NB4 (cell line): ENCODE measurements around the gene GRB10.

Experiments used
- CTCF ChIP-seq: IDR thresholded peaks from one replicate; pipeline ENCODE4 v1.5.1; 2012; ENCODE audit warnings: low read depth, low read length
- MYC ChIP-seq: IDR thresholded peaks from 2 replicates; pipeline ENCODE4 v1.6.1; 2011; ENCODE audit warnings: low read depth, low read length
- POLR2A ChIP-seq: IDR thresholded peaks from 2 replicates; pipeline ENCODE4 v1.6.1; 2011; ENCODE audit warnings: mild to moderate bottlenecking; ENCODE audit not compliant: insufficient read length; ENCODE audit errors: extremely low read depth

DNA sequence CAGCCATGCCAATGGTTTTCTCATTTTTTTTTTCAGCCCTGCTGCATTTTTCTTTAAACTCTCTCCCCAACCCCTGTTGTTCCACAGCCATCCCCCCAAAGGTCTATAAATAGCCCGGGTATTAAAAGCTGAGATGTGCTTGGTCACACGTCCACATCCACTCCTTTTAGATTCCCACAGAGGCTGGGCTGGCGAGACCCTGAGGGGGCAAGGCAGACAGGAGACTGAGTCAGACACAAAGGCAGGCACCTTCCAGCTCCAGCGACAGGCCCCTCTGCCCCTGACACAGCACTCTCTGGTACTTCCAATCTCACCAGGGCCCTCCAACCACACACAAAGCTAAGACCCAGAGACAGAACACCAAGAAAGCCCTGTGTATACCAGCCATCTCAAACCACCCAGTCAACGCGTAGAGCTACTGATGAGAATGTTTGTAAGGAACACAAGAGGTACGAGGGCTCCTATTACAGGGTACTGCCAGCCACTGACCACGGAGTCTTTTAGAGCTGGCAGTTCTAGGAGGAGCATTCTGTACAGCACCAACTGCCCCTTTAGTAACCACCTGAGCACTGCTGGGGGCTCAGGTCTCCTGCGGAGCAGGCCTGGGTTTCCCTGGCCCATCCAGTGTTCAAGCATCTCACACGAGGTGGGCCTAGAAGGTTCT lies 153.3 kb downstream of the GRB10 start:
- TF ChIP-seq POLR2A, result no peak
- no peak for TF ChIP-seq CTCF
- no peak for TF ChIP-seq MYC
